Stimulated activated CD4-positive, alpha-beta T cell treated with anti-CD3 and anti-CD28 coated beads, Interleukin-15, amount 100 ng/mL, for 1 hour (primary cell): Measurements from ENCODE around the gene ZNF536.
"Not testable (repeated sequence)": the region's sequence is repeated elsewhere in the genome, so short reads cannot be mapped to it uniquely, and the experiment has no call there.

ENCODE experiments used
- DNase-seq, 2 donors: peaks; one replicate each; pipeline ENCODE4 v3.0.0-alpha.2; 2020; ENCODE audit warnings: low read depth in 1 of 2, low spot score in 1 of 2

Gene ZNF536

GRCh38 chr19:30341611-30342201 is 30.5 kb upstream of the ZNF536 start:
- no peak for DNase-seq

DNA sequence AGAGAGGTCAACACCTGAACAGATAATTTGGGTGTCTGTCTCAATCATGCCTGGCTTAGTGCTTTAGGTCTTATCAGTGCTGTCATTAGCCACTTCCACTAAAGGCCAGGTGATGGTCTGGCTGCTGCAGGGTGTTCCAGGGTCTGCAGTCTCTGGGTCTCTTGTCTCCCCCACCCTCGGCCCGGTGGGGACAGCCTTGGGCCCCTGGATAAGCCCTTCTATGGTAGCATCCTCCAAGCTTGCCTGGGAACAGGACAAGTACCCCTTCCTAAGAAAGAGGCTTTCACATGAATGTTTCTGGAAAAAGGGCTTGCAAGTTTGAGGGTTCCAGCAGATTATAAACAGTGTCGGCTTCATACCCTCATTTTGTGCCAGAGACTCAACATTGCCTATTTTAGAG is 29.3 kb upstream of the ZNF536 start:
- no peak for DNase-seq

DNA sequence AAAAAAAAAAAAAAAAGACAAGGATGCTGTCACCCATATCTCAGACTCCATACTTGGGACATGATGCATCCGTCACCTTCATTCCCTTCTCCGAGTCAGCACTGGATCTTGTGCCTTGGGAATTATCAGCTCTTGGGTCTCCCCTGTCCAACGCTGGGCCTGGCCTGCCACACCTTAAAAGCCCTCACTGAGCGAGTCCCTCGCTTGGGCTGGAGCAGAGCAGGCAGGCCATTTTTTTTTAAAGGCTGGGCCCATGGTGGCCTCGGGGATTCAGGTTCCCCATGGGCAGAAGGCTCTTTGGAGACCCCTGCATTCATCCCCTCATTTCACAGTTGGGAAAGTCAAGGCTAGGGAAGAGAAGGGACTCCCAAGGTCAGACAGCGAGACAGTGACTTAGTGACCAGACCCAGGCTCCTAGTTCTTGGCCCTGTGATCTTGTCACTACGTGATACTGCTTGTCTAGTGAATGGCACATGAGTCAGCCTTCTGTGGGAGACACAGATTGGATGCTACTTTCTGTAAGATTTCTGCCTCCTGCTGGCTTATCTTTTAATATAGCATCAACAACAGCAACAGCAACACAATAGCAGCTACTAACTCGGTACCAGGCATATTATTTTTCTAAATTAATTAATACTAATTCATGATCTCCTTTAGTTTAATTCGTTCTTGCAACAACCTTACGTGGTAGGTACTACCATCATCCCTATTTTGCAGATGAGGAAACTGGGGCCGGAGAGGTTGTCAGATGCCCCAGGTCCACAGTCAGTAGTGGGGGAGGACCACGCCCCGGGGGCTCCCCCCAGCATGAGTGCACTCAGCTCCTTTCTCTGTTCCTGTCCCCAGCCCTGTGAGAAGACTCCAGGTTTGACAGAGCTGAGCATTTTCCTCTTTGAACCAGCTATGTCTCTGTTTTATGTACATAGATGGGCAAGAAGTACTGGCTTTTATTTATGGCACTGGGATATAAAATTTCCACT is 27.4 kb upstream of the ZNF536 start:
- DNase-seq: no peak

DNA sequence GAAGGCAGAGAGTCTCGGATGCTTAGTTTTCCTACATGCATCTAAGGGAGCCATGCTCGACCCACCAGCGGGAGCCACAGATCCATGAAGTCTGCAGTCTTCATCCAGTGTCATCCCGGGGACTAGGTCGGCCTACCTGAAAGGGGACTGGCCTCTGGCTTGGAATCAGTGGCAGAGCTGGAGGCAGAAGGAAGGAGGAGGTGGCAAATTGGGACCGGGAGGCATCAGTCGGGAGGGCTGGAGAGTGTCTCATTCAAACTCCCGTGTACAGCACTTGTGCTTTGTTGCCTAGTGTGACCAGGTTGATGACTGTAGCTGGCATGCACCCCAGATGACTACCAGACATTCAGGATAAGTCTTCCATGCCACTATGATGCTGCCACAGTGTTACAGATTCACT is 26.5 kb upstream of the ZNF536 start:
- DNase-seq: no peak

- not testable (repeated sequence) for DNase-seq
Measured at GRCh38 chr19:30346468-30346867, 25.7 kb upstream of the ZNF536 start.

DNA sequence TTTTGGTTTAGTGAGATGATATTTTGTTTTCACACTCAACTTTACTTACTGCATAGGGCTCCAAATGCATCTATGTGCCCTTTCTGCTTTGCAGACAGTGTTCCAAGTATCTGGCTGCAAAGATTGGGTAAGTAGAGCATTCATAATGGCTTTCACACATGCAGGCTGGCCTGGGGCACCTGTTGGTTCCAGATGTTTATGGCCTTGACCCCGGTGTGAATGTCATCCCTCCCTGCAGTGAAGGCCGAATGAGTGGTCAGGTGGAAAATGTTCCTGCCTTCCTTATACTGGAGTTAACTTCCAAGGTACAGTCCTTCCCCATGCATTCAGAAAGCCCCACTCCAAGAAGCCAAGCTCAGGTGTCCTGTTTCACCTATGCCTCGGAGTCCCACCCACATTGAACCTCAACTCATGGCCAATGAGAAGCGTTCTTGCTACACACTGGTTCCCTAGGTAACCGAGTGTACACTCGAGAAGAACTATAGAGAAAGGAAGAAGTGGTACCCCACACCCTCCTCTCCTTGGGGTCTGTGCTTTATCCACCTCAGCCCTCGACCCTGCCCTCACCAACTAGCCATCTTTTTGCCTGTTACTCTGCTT is 23.0 kb upstream of the ZNF536 start:
- no peak for DNase-seq

GRCh38 chr19:30350692-30351663 is 21.2 kb upstream of the ZNF536 start:
- DNase-seq: no peak

- no peak for DNase-seq
Measured at GRCh38 chr19:30351774-30352173, 20.4 kb upstream of the ZNF536 start.

GRCh38 chr19:30353394-30353945 is 18.7 kb upstream of the ZNF536 start:
- no peak for DNase-seq

DNA sequence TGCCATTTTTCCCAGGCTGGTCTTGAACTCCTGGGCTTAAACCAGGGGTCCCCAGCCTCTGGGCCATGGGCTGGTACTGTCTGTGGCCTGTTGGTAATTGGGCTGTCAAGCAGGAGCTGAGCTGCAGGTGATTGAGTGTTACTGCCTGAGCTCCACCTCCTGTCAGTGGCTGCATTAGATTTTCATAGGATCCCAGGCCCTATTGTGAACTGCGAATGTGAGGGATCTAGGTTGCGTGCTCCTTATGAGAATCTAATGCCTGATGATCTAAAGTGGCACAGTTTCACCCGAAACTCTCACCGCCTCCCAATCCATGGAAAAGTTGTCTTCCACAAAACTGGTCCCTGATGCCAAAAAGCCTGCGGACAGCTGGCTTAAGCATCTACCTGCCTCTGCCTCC is 16.6 kb upstream of the ZNF536 start:
- no peak for DNase-seq

GRCh38 chr19:30356951-30357579 is 15.1 kb upstream of the ZNF536 start:
- DNase-seq: no peak

DNA sequence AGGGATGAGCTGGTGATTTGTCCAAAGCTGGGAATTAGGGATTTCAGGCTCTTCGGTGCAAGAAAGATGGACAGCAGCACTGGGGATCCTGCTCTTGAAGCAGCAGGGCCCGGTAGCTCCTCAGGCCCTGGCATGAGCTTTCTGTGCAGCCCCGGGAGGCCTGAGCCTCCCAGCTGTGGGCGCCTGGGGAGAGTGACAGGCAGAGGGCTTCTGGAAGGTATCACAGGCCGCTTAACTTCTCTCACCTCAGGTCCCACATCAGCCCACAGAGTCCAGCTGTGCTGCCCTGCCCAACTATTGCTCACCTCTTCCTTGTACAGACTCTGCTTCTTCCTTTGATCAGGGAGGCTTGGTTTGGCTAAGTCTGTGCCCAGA is 14.6 kb upstream of the ZNF536 start:
- no peak for DNase-seq

- DNase-seq: no peak
Measured at GRCh38 chr19:30358319-30358718, 13.9 kb upstream of the ZNF536 start.

DNA sequence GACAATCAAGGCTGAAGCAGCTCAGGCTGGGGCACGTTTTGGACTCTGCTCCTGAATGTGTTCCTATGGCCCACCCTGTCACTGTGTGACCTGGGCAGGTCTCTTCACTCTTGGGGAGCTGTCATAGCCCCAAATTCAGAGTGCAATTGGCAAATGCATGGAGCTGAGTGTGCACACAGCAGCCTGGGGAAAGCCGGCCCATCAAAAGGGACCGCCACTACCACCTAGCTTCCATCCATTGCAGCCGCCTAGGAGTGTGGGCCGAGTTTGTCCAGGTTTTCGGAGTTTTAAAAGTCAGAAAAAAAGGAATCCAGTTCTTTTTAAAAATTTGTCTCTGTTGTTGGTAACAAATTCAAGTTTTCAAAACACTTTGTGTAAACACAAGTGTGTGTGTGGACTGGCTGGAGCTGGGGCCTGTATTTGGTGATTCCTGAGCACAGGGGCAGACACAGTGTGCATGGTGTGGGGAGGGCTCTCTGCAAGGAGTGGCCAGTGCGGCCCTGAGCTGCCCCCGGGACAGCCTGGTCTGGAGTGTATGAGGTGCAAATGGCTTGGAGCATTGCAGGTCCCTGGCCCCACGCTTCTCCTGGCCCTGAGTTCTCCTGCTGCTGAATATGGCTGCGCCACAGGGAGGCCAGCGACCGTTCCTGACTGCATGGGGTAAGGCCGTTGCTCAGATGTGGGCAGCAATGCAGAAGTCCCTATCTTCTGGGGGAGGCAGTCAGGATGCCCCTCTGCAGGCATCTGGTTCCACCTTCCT is 13.2 kb upstream of the ZNF536 start:
- no peak for DNase-seq

- DNase-seq: no peak
Measured at GRCh38 chr19:30359936-30360335, 12.2 kb upstream of the ZNF536 start.

DNA sequence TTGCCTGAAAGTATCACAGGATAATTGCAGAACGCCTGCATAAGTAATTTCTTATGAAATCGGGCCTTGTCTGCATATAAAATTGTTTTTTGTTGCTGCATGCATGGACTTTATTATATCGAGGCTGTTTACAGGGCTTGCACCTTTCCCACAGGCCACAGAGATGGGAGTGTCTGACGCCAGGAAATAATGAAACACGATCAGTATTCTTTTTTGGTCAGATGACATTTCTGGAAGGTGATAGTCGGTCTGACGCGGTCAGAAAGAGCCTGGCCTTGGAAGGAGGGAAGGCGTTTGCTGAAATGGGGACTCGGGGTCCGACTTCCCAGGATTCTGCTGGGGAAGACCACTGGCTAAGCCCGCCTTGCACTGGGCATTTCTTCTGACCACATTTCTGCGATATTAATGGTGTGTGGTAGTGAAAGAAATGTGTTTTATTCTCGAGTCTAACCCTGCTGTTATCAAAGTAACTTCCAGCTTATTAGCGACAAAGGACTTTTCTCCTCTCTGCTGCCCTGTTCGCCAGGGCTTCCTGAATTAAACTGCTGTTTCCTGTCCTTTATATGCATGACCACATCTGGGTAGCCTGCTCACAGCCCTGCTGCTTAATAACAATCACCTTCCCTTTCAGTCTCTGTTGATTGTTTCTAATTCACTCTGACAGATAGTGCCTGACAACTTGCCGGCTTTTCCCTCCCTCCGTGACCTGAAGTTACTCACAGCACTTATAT is 11.6 kb upstream of the ZNF536 start:
- no peak for DNase-seq

- no peak for DNase-seq
Measured at GRCh38 chr19:30361107-30361447, 11.1 kb upstream of the ZNF536 start.

GRCh38 chr19:30361721-30362120 is 10.5 kb upstream of the ZNF536 start:
- no peak for DNase-seq

DNA sequence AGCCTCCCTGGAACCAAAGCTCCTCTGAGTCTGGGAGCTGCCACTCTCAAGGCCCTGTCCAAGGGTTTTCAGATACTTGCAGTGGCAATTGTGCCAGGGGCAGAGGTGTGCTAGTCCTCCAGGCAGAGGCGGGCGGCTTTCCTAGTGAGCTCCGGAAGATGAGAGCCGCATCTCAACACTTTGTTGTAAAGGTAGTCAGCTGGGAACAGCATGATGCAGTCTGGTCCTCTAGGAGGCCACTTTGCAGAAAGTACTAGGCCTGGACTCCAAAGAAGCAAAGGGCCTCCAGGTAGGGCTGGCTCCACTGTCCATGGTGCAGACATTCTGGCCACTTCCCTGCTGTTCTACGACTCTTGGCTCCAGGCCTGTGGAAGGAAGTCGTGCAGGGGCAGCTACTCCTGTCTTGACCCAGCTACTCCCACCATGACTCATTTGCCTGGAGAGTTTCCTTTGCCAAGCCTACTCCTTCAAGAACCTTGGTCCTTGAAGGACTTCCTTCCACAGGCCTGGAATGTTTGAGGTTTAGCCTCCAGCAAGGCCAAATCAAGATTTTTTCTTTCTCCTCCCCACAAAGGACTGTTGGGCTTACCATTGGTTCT is 9.9 kb upstream of the ZNF536 start:
- no peak for DNase-seq
